Measurements from ENCODE around the gene CAMK1G. TPM values are rescaled to one million over a fixed set of nuclear protein-coding genes. Genes with fewer than 3 reads are reported as not detected.

The CAMK1G gene
- total and polyA plus RNA-seq, 2 of the 4 experiments (the other 2 are of a cell fraction): 0.72 to 1.8 TPM

- ATAC-seq (ENCODE audit: low read depth): no peak
- no peak overlapping the region for H3K4me2 ChIP-seq (ENCODE audit: low read depth, low read length)
- WGBS, 2 experiments (ENCODE audit: extremely low coverage in 2 of 2, insufficient read length in 1 of 2): no CpG with 5 or more reads among the region's 3 CpGs
Measured at GRCh38 chr1:209610631-209610905, 27.1 kb downstream of the CAMK1G start.

More at GRCh38 chr1:209610631-209610905, 27.1 kb downstream of the CAMK1G start:
- Histone ChIP-seq H3K36me3 (ENCODE audit: control insufficient read depth, insufficient read depth, low read length) (no peaks in the 10 kb centered on the region), H3K18ac (ENCODE audit: low read depth, low read length) (no peak overlapping the region), H2BK120ac (ENCODE audit: low read depth, low read length) (no peak overlapping the region), H4K8ac (ENCODE audit: low read depth in 2 of 2, low read length in 2 of 2) (no peak overlapping the region), H3K4me3 (ENCODE audit: insufficient read depth, low read depth, low read length) (no peak overlapping the region), H4K5ac (ENCODE audit: low read depth, low read length) (no peak overlapping the region), H2BK5ac (ENCODE audit: low read depth, low read length, poor library complexity, severe bottlenecking) (no peak overlapping the region), H3K9me3 (ENCODE audit: control insufficient read depth, insufficient read depth, low read length) (no peaks in the 10 kb centered on the region), H2AFZ (replicated peaks; ENCODE audit: low read length, poor library complexity) (no peak overlapping the region), H2AK9ac (replicated peaks; ENCODE audit: low read depth, low read length, poor library complexity) (no peak overlapping the region), H3K9me1 (ENCODE audit: insufficient read depth, low read length) (no peaks in the 10 kb centered on the region), H2BK20ac (ENCODE audit: low read depth, low read length) (no peak overlapping the region), H3K56ac (ENCODE audit: extremely low read depth, insufficient read depth, low read length) (no peak overlapping the region), H3K27me3 (ENCODE audit: control insufficient read depth, insufficient read depth, low read length) (no peaks in the 10 kb centered on the region), H3K14ac (replicated peaks; ENCODE audit: low read depth, low read length) (no peak overlapping the region), H3K23ac (ENCODE audit: low read depth, low read length) (no peak overlapping the region), H3K4ac (ENCODE audit: low read depth, low read length) (no peak overlapping the region), H2AK5ac (ENCODE audit: low read depth, low read length) (no peak overlapping the region), H4K91ac (ENCODE audit: insufficient read depth, low read depth, low read length) (no peak overlapping the region), H3K27ac (ENCODE audit: insufficient read depth, low read length) (no peak overlapping the region), H3K4me1 (ENCODE audit: control insufficient read depth, insufficient read depth, low read length) (no peaks in the 10 kb centered on the region), H3K79me1 (ENCODE audit: low read depth in 1 of 2, low read length in 2 of 2) (no peaks in the 10 kb centered on the region), H2BK15ac (ENCODE audit: low read depth, low read length) (no peak overlapping the region), H4K20me1 (ENCODE audit: insufficient read depth, low read length) (no peaks in the 10 kb centered on the region), H3K9ac (ENCODE audit: low read depth, low read length) (no peak overlapping the region)
- DNase-seq: no peak
- BruUV-seq (replicated peaks): no TSS peak
- ChIA-PET CTCF (interaction anchor here (1.4 kb wide), 1 partner anchor 44 kb away, joined by 3 read pairs; no protein-coding TSS in a partner anchor), POLR2A (ENCODE audit: unreplicated experiment) (no interaction called here)
- no peak for TF ChIP-seq POLR2A (IDR thresholded peaks at IDR 0.05; ENCODE audit: low read depth, low read length)
- TF ChIP-seq MAFK (IDR thresholded peaks at IDR 0.05; ENCODE audit: low read depth, low read length): no peak
- TF ChIP-seq SMC3 (IDR thresholded peaks at IDR 0.05; ENCODE audit: low read depth, low read length): no peak
- no peak for TF ChIP-seq CTCF (conservative IDR thresholded peaks at IDR 0.05; ENCODE audit: low read depth, low read length)
- TF ChIP-seq BHLHE40 (IDR thresholded peaks at IDR 0.05; ENCODE audit: low read depth, low read length): no peak
- TF ChIP-seq USF2 (IDR thresholded peaks at IDR 0.05; ENCODE audit: low read depth, low read length): no peak
- TF ChIP-seq RAD21 (IDR thresholded peaks at IDR 0.05; ENCODE audit: low read length): no peak
- no peak for TF ChIP-seq FOS (IDR thresholded peaks at IDR 0.05; ENCODE audit: low read depth, low read length)
- TF ChIP-seq RCOR1 (IDR thresholded peaks at IDR 0.05; ENCODE audit: insufficient replicate concordance, low read length): no peak
- TF ChIP-seq RFX5 (IDR thresholded peaks at IDR 0.05; ENCODE audit: low read depth, low read length): no peak
- TF ChIP-seq CEBPB (IDR thresholded peaks at IDR 0.05; ENCODE audit: low read depth, low read length): no peak
- no peak for TF ChIP-seq MAZ (IDR thresholded peaks at IDR 0.05; ENCODE audit: borderline replicate concordance, low read depth, low read length)
- no peak for TF ChIP-seq ELK1 (IDR thresholded peaks at IDR 0.05; ENCODE audit: borderline replicate concordance, low read depth, low read length)
- no peak for TF ChIP-seq NFE2L2 (IDR thresholded peaks at IDR 0.05; ENCODE audit: low read depth, low read length)
- intact Hi-C loops (cut with micrococcal nuclease) (no loop called here), in situ Hi-C loops (cut with MboI; ENCODE audit: low sequenced_read_pairs) (no loop called here), dilution Hi-C loops (cut with HindIII; ENCODE audit: low sequenced_read_pairs, unreplicated experiment) (no loop called here)

Measured in IMR-90 (cell line).